ENCODE data around the gene ZNRF3. TPM values are rescaled to one million over a fixed set of nuclear protein-coding genes. Genes with fewer than 3 reads are reported as not detected.

Gene ZNRF3
- total RNA-seq, 1 experiment from 2014 or later, result 8.1 TPM

- Histone ChIP-seq H3K27me3 (ENCODE audit: low read length) (no peaks in the 10 kb centered on the region), H3K4me2 (ENCODE audit: low read length) (no peak overlapping the region), H2AFZ (ENCODE audit: low read length) (no peak overlapping the region), H3K4me1 (ENCODE audit: insufficient read depth, low read length) (peaks cover 10% of the 10 kb centered on the region), H3F3A (ENCODE audit: low read length, unreplicated experiment) (no peaks in the 10 kb centered on the region), H3K36me3 (ENCODE audit: low read depth, low read length) (no peaks in the 10 kb centered on the region), H3K27ac (ENCODE audit: low read length) (no peak overlapping the region), H4K20me1 (ENCODE audit: low read length) (no peaks in the 10 kb centered on the region), H3K9me2 (replicated peaks; ENCODE audit: low read length) (no peaks in the 10 kb centered on the region), H3K9ac (ENCODE audit: low read length) (no peak overlapping the region), H3K9me3 (ENCODE audit: low read length) (no peaks in the 10 kb centered on the region), H3K4me3 (ENCODE audit: low read length) (no peak overlapping the region), H3K79me2 (ENCODE audit: low read length) (no peaks in the 10 kb centered on the region)
- intact Hi-C loops (cut with micrococcal nuclease), result loop anchor here (10.0 kb wide), 1 partner anchor 106 kb away; no protein-coding TSS in a partner anchor
- BruUV-seq (replicated peaks), result no TSS peak
- DNase-seq, result no peak
- CTCF ChIA-PET, result no interaction called here
- POLR2A ChIA-PET (ENCODE audit: unreplicated experiment), result no interaction called here
- no peak for ATAC-seq
- no peak for TF ChIP-seq EZH2 (IDR thresholded peaks at IDR 0.05; ENCODE audit: low read length, unreplicated experiment)
- no peak for TF ChIP-seq CTCF (conservative IDR thresholded peaks at IDR 0.05; ENCODE audit: low read depth, low read length)
- TF ChIP-seq EZH2phosphoT487 (IDR thresholded peaks at IDR 0.05; ENCODE audit: borderline replicate concordance, low read length), result no peak
These were observed 165.7 kb downstream of the ZNRF3 start for GRCh38 chr22:29048822-29049654.

- H3K4me2 ChIP-seq (ENCODE audit: low read length), result no peak overlapping the region
- H3K4me1 ChIP-seq (ENCODE audit: insufficient read depth, low read length), result peaks cover 3% of the 10 kb centered on the region
- no peaks in the 10 kb centered on the region for H3F3A ChIP-seq (ENCODE audit: low read length, unreplicated experiment)
- H3K36me3 ChIP-seq (ENCODE audit: low read depth, low read length), result no peaks in the 10 kb centered on the region
- ATAC-seq (no peak), DNase-seq (no peak)
- no peaks in the 10 kb centered on the region for H3K79me2 ChIP-seq (ENCODE audit: low read length)
- CTCF ChIA-PET, result no interaction called here
- POLR2A ChIA-PET (ENCODE audit: unreplicated experiment), result no interaction called here
- H3K4me3 ChIP-seq (ENCODE audit: low read length), result no peak overlapping the region
- no TSS peak for BruUV-seq (replicated peaks)
- H3K27me3 ChIP-seq (ENCODE audit: low read length), result no peaks in the 10 kb centered on the region
- no peak overlapping the region for H2AFZ ChIP-seq (ENCODE audit: low read length)
- H3K9ac ChIP-seq (ENCODE audit: low read length), result no peak overlapping the region
- H3K27ac ChIP-seq (ENCODE audit: low read length), result no peak overlapping the region
- H3K9me3 ChIP-seq (ENCODE audit: low read length), result no peaks in the 10 kb centered on the region
- intact Hi-C loops (cut with micrococcal nuclease), result loop anchor here (10.0 kb wide), 1 partner anchor 105 kb away; no protein-coding TSS in a partner anchor
- no peaks in the 10 kb centered on the region for H4K20me1 ChIP-seq (ENCODE audit: low read length)
- TF ChIP-seq EZH2 (IDR thresholded peaks at IDR 0.05; ENCODE audit: low read length, unreplicated experiment), result no peak
- TF ChIP-seq CTCF (conservative IDR thresholded peaks at IDR 0.05; ENCODE audit: low read depth, low read length), result no peak
- no peak for TF ChIP-seq EZH2phosphoT487 (IDR thresholded peaks at IDR 0.05; ENCODE audit: borderline replicate concordance, low read length)
- H3K9me2 ChIP-seq (replicated peaks; ENCODE audit: low read length), result no peaks in the 10 kb centered on the region
These were observed 166.4 kb downstream of the ZNRF3 start for GRCh38 chr22:29049655-29050263.

- Histone ChIP-seq H3K4me3 (ENCODE audit: low read length) (no peak overlapping the region), H3K36me3 (ENCODE audit: low read depth, low read length) (no peaks in the 10 kb centered on the region), H2AFZ (ENCODE audit: low read length) (no peak overlapping the region), H4K20me1 (ENCODE audit: low read length) (no peaks in the 10 kb centered on the region), H3K4me1 (ENCODE audit: insufficient read depth, low read length) (no peaks in the 10 kb centered on the region), H3K9me3 (ENCODE audit: low read length) (no peaks in the 10 kb centered on the region), H3K9me2 (replicated peaks; ENCODE audit: low read length) (no peaks in the 10 kb centered on the region), H3K27ac (ENCODE audit: low read length) (no peak overlapping the region), H3F3A (ENCODE audit: low read length, unreplicated experiment) (no peaks in the 10 kb centered on the region), H3K27me3 (ENCODE audit: low read length) (no peaks in the 10 kb centered on the region), H3K79me2 (ENCODE audit: low read length) (no peaks in the 10 kb centered on the region), H3K9ac (ENCODE audit: low read length) (no peak overlapping the region), H3K4me2 (ENCODE audit: low read length) (no peak overlapping the region)
- TF ChIP-seq EZH2phosphoT487 (IDR thresholded peaks at IDR 0.05; ENCODE audit: borderline replicate concordance, low read length), result no peak
- no peak for TF ChIP-seq CTCF (conservative IDR thresholded peaks at IDR 0.05; ENCODE audit: low read depth, low read length)
- no peak for TF ChIP-seq EZH2 (IDR thresholded peaks at IDR 0.05; ENCODE audit: low read length, unreplicated experiment)
- ChIA-PET POLR2A (ENCODE audit: unreplicated experiment) (no interaction called here), CTCF (no interaction called here)
- no TSS peak for BruUV-seq (replicated peaks)
- intact Hi-C loops (cut with micrococcal nuclease), result no loop called here
- ATAC-seq, result no peak
- no peak for DNase-seq
These were observed 167.1 kb downstream of the ZNRF3 start for GRCh38 chr22:29050457-29050856.
